HepG2 (cell line): Measurements from ENCODE around the gene LCN12. TPM values are rescaled to one million over a fixed set of nuclear protein-coding genes. Genes with fewer than 3 reads are reported as not detected.

Source experiments
- ATAC-seq: fragments of 200-7000 bp; cut with Tn5 transposase; 3 replicates; pipeline ENCODE4 v1.9.1; 2020; ENCODE audit warnings: mild to moderate bottlenecking, moderate library complexity
- BruUV-seq: library from RNA; stranded (reverse); fragments of 400-500 nt; replicated peaks from 2 replicates; lab custom pipeline; 2021; lab: Mats Ljungman, UMichigan
- CTCF ChIA-PET: fragments of 300-600 bp; formaldehyde crosslinking; extraction: SDS; loops from one replicate; lab custom pipeline; 2021; ENCODE audit warnings: low total read pairs, inconsistent platforms, low intra/inter-chr PET ratio; lab: Yijun Ruan, JAX
- POLR2A ChIA-PET: fragments of 350-600 bp; sonication (Branson Sonifier 250); formaldehyde crosslinking; loops from one replicate; lab custom pipeline; 2020; ENCODE audit warnings: antibody characterized with exemption, inconsistent platforms; lab: Yijun Ruan, JAX
- DNase-seq: peaks from one replicate; pipeline ENCODE4 v3.0.0-alpha.2; 2015; ENCODE audit warnings: low spot score
- FAIRE-seq: peaks from 3 replicates; lab custom pipeline; 2011; peaks lifted over from hg19 to GRCh38; lab: Jason Lieb, UNC
- H2AFZ ChIP-seq: one replicate; pipeline ENCODE4 v1.6.1; 2011; ENCODE audit warnings: low read length, inconsistent platforms
- H3K27ac ChIP-seq: fragments of 300-600 bp; 3 replicates; pipeline ENCODE4 v1.8.0; 2011; ENCODE audit warnings: mixed run types, mild to moderate bottlenecking, mixed read lengths, low read length, inconsistent platforms; ENCODE audit not compliant: insufficient read depth; ENCODE audit errors: extremely low read length
- H3K27me3 ChIP-seq, 2 experiments: fragments of 200-600 bp in 1 of 2; 2 replicates in 1 of 2; 3 replicates in 1 of 2; pipeline versions ENCODE4 v1.6.0 to v1.8.0; 2011; ENCODE audit warnings: low read length in 2 of 2, mild to moderate bottlenecking in 2 of 2, moderate library complexity in 2 of 2, inconsistent platforms in 1 of 2; ENCODE audit not compliant: insufficient read depth in 2 of 2, control insufficient read depth in 1 of 2
- H3K36me3 ChIP-seq, 2 experiments: fragments of 200-600 bp in 1 of 2; replicated peaks in 1 of 2; 2 replicates in 1 of 2; 3 replicates in 1 of 2; pipeline versions ENCODE4 v1.5.1 to v1.8.0; 2011; ENCODE audit warnings: low read length in 2 of 2, inconsistent platforms in 1 of 2; ENCODE audit not compliant: insufficient read depth in 2 of 2, control insufficient read depth in 1 of 2
- H3K4me1 ChIP-seq: 2 replicates; pipeline ENCODE4 v1.5.1; 2012; ENCODE audit warnings: low read length, inconsistent platforms; ENCODE audit not compliant: insufficient read depth
- H3K4me2 ChIP-seq: 2 replicates; pipeline ENCODE4 v1.6.0; 2011; ENCODE audit warnings: low read depth, low read length, inconsistent platforms
- H3K4me3 ChIP-seq, 3 experiments: fragments of 200-600 bp in 1 of 3; sonication (generic), shearing (Covaris generic) in 1 of 3; replicated peaks in 1 of 3; 2 replicates each; pipeline ENCODE4 v1.5.1; 2011 to 2016; ENCODE audit warnings: low read length in 3 of 3, inconsistent platforms in 2 of 3, low read depth in 2 of 3, mild to moderate bottlenecking in 2 of 3, control low read depth in 1 of 3, mixed read lengths in 1 of 3; ENCODE audit not compliant: insufficient read depth in 1 of 3
- H3K79me2 ChIP-seq: one replicate; pipeline ENCODE4 v1.6.1; 2011; ENCODE audit warnings: low read length, inconsistent platforms; ENCODE audit not compliant: insufficient read depth
- H3K9ac ChIP-seq: 2 replicates; pipeline ENCODE4 v1.6.0; 2011; ENCODE audit warnings: mild to moderate bottlenecking, low read depth, low read length, inconsistent platforms; ENCODE audit not compliant: insufficient read depth
- H3K9me3 ChIP-seq: 2 replicates; pipeline ENCODE4 v1.5.1; 2012; ENCODE audit warnings: mild to moderate bottlenecking, low read length
- H4K20me1 ChIP-seq: 2 replicates; pipeline ENCODE4 v1.6.0; 2011; ENCODE audit warnings: inconsistent platforms, mild to moderate bottlenecking, low read length, moderate library complexity; ENCODE audit not compliant: insufficient read depth
- MAZ ChIP-seq, 2 experiments: sonication (generic) in 1 of 2; formaldehyde crosslinking in 1 of 2; IDR thresholded peaks; 2 replicates each; pipeline versions ENCODE4 v1.5.0 to v1.6.1; 2012 to 2020; ENCODE audit warnings: low read depth in 2 of 2, mild to moderate bottlenecking in 2 of 2, borderline replicate concordance in 1 of 2, improper control_type of control experiment in 1 of 2, low read length in 1 of 2, missing genetic modification reagents in 1 of 2, moderate library complexity in 1 of 2
- POLR2AphosphoS2 ChIP-seq: IDR thresholded peaks from 2 replicates; pipeline ENCODE4 v1.6.1; 2011; ENCODE audit warnings: low read depth, low read length, improper control_type of control experiment
- ZC3H13 ChIP-seq: sonication (generic); formaldehyde crosslinking; IDR thresholded peaks from 2 replicates; pipeline ENCODE4 v1.8.1; 2023; ENCODE audit warnings: mild to moderate bottlenecking, missing genetic modification reagents, moderate library complexity
- ZNF761 ChIP-seq: sonication (generic); formaldehyde crosslinking; conservative IDR thresholded peaks from 2 replicates; pipeline ENCODE4 v1.4.0; 2020; ENCODE audit warnings: mild to moderate bottlenecking, missing genetic modification reagents
- WGBS: methylation state at CpG from one replicate; pipeline ENCODE4 v1.1.6; 2017; ENCODE audit warnings: low lambda C conversion rate; 5-methylcytosine and 5-hydroxymethylcytosine counted together
- in situ Hi-C: cut with HindIII; loops from 2 replicates; pipeline ENCODE4 v1.10.0; 2017; ENCODE audit warnings: low pct_unique_long_range_greater_than_20kb; ENCODE audit not compliant: extremely low pct_ligation_motif_present
- intact Hi-C: fragments of 100-400 bp; cut with micrococcal nuclease; formaldehyde crosslinking; loops from one replicate; pipeline ENCODE4 v1.10.0; 2022; ENCODE audit not compliant: unreplicated experiment
- polyA plus RNA-seq, 8 experiments: library from polyadenylated mRNA; depleted of rRNA in 3 of 8; stranded (reverse) in 7 of 8; unstranded in 1 of 8; fragments of >200 nt; fragmentation: Illumina TruSeq in 4 of 8; extraction: Trizol in 4 of 8; gene quantifications; 2 replicates each; pipeline versions ENCODE4 v1.2.1 to v1.2.3, GENCODE V29; 2011 to 2016; ENCODE audit warnings: low read depth in 4 of 8, missing spikeins in 1 of 8, mixed read lengths in 1 of 8; ENCODE audit not compliant: insufficient read depth in 1 of 8
- total RNA-seq, 5 experiments: library from RNA; depleted of rRNA; stranded (reverse); fragments of >200 nt; fragmentation: Illumina TruSeq; extraction: Trizol; gene quantifications; 2 replicates each; pipeline ENCODE4 v1.2.3, GENCODE V29; 2016; ENCODE audit warnings: low read depth in 1 of 5
- TF ChIP-seq, protein P1 (sequence below): sonication (generic); formaldehyde crosslinking; IDR thresholded peaks from 2 replicates; pipeline ENCODE4 v1.4.0; 2020; ENCODE audit warnings: missing genetic modification reagents
- TF ChIP-seq, protein P2 (sequence below): sonication (generic); formaldehyde crosslinking; IDR thresholded peaks from 2 replicates; pipeline ENCODE4 v1.4.0; 2020; ENCODE audit warnings: mild to moderate bottlenecking, missing genetic modification reagents

The LCN12 gene
- total and polyA plus RNA-seq, 2 of the 13 experiments (the other 11 are each of a cell fraction or from before 2014, with no cell fraction given) = 3.4 to 6.9 TPM

- Histone ChIP-seq H3K4me3 (no peak overlapping the region; a peak in 1 of 6 replicates), H3K9me3 (no peaks in the 10 kb centered on the region), H2AFZ (no peak overlapping the region), H3K36me3 (no peaks in the 10 kb centered on the region), H4K20me1 (no peaks in the 10 kb centered on the region), H3K27me3 (peaks cover 11 to 60% of the 10 kb centered on the region in 2 experiments), H3K9ac (no peak overlapping the region), H3K79me2 (no peaks in the 10 kb centered on the region), H3K27ac (no peak overlapping the region), H3K4me1 (peaks cover 41% of the 10 kb centered on the region), H3K4me2 (peak overlapping the region; percentile 23; the same call in 1 of the 2 replicates)
- in situ Hi-C loops (no loop called here), intact Hi-C loops (no loop called here)
- CTCF ChIA-PET = no interaction called here
- no peak for FAIRE-seq
- 44% methylated on average over 37 of the region's 78 CpGs for WGBS
- DNase-seq = no peak
- peak; percentile 3; the same call in 1 of the 3 replicates for ATAC-seq
- POLR2A ChIA-PET = interaction anchor here (0.8 to 2.3 kb wide), 4 partner anchors 14 to 32 kb away, joined by 3 to 13 read pairs (median 4); partner anchors contain the start of gene PAXX
- BruUV-seq = no TSS peak
- TF ChIP-seq, protein P1, sequence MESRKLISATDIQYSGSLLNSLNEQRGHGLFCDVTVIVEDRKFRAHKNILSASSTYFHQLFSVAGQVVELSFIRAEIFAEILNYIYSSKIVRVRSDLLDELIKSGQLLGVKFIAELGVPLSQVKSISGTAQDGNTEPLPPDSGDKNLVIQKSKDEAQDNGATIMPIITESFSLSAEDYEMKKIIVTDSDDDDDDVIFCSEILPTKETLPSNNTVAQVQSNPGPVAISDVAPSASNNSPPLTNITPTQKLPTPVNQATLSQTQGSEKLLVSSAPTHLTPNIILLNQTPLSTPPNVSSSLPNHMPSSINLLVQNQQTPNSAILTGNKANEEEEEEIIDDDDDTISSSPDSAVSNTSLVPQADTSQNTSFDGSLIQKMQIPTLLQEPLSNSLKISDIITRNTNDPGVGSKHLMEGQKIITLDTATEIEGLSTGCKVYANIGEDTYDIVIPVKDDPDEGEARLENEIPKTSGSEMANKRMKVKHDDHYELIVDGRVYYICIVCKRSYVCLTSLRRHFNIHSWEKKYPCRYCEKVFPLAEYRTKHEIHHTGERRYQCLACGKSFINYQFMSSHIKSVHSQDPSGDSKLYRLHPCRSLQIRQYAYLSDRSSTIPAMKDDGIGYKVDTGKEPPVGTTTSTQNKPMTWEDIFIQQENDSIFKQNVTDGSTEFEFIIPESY = peak; percentile 3; the same call in 1 of the 2 replicates
- TF ChIP-seq POLR2AphosphoS2 = no peak
These were observed 26.2 kb downstream of the LCN12 start for GRCh38 chr9:136978073-136978864.

DNA sequence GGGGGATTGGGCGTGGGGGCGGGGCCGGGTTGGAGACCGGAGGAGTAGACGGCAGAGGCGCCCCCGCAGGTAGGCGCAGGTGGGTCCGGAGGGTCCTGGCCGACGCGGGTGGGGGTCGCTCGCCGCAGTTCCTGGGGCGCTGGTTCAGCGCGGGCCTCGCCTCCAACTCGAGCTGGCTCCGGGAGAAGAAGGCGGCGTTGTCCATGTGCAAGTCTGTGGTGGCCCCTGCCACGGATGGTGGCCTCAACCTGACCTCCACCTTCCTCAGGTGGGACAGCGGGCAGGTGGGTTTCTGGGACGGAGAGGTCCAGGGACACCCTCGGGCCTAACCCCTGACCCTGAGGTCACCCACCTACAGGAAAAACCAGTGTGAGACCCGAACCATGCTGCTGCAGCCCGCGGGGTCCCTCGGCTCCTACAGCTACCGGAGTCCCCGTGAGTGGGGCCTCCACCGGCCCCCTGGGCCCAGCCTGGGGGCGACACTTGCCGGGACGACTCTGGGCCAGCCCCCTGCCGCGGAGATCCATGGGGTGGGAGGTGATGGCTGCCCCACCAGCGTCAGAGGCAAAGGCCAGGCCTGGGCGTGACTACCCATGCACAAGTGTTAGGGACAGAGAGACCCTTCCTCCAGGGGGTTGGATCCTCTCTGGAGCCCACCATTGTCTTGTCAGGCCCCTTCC, 26.9 kb downstream of the LCN12 start:
- H4K20me1 ChIP-seq = no peaks in the 10 kb centered on the region
- ChIA-PET CTCF (no interaction called here), POLR2A (interaction anchor here (1.1 to 2.3 kb wide), 2 partner anchors 13 to 29 kb away, joined by 5 to 13 read pairs; partner anchors contain the start of gene PAXX)
- DNase-seq (no peak), ATAC-seq (no peak)
- BruUV-seq = no TSS peak
- no peak overlapping the region for H3K4me3 ChIP-seq
- H3K79me2 ChIP-seq = no peaks in the 10 kb centered on the region
- TF ChIP-seq, protein P2, sequence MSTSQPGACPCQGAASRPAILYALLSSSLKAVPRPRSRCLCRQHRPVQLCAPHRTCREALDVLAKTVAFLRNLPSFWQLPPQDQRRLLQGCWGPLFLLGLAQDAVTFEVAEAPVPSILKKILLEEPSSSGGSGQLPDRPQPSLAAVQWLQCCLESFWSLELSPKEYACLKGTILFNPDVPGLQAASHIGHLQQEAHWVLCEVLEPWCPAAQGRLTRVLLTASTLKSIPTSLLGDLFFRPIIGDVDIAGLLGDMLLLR (CRISPR knock-in tag) = no peak
- TF ChIP-seq ZC3H13 (CRISPR knock-in tag) = no peak
- no peak for TF ChIP-seq MAZ (IDR thresholded peaks at IDR 0.05; ENCODE audit: borderline replicate concordance, low read depth, low read length)
- no peak for TF ChIP-seq MAZ (CRISPR knock-in tag; IDR thresholded peaks at IDR 0.05; ENCODE audit: low read depth)
- TF ChIP-seq ZNF761 (CRISPR knock-in tag) = no peak
- TF ChIP-seq, all 625 proteins: peak for 0
- H3K36me3 ChIP-seq = no peaks in the 10 kb centered on the region
- no peak for FAIRE-seq
- 81% methylated on average over 21 of the region's 41 CpGs for WGBS
- H3K9me3 ChIP-seq = no peaks in the 10 kb centered on the region
- no peak overlapping the region for H3K9ac ChIP-seq
- H3K4me2 ChIP-seq = no peak overlapping the region
- peaks cover 11 to 60% of the 10 kb centered on the region in 2 experiments for H3K27me3 ChIP-seq
- peaks cover 39% of the 10 kb centered on the region for H3K4me1 ChIP-seq
- in situ Hi-C loops = no loop called here
- no peak overlapping the region for H2AFZ ChIP-seq
- intact Hi-C loops = no loop called here
- no peak overlapping the region for H3K27ac ChIP-seq
